ENCODE results near the gene TUBA1A. TPM values are rescaled to one million over a fixed set of nuclear protein-coding genes. Genes with fewer than 3 reads are reported as not detected.

The TUBA1A gene
- total and polyA plus RNA-seq, 2 experiments from 2014 or later, result 189 to 424 TPM

GRCh38 chr12:49174218-49174617, 14.7 kb downstream of the TUBA1A start:
- Mint-ChIP-seq H3K27me3 (ENCODE audit: insufficient read depth, low read depth, poor library complexity) (no peaks in the 10 kb centered on the region), H3K36me3 (ENCODE audit: low read depth) (no peaks in the 10 kb centered on the region)
- TF ChIP-seq JUNB (IDR thresholded peaks at IDR 0.05; ENCODE audit: unreplicated experiment) (no peak), ZNF331 (CRISPR knock-in tag; IDR thresholded peaks at IDR 0.05; ENCODE audit: low read depth) (no peak), EZH2phosphoT487 (IDR thresholded peaks at IDR 0.05; ENCODE audit: unreplicated experiment) (no peak), STAT1 (IDR thresholded peaks at IDR 0.05; ENCODE audit: unreplicated experiment) (no peak), REST (IDR thresholded peaks at IDR 0.05; ENCODE audit: unreplicated experiment) (no peak), CREB1 (CRISPR knock-in tag; IDR thresholded peaks at IDR 0.05; ENCODE audit: low read depth) (no peak)

GRCh38 chr12:49170924-49171323, 18.0 kb downstream of the TUBA1A start:
- H3K4me3 Mint-ChIP-seq, result no peak overlapping the region
- Histone ChIP-seq H3K27ac (ENCODE audit: low read depth) (no peak overlapping the region), H2AFZ (no peak overlapping the region), H3K4me2 (no peak overlapping the region), H3K4me3 (no peak overlapping the region), H3K36me3 (ENCODE audit: insufficient read depth) (no peaks in the 10 kb centered on the region), H4K20me1 (replicated peaks; ENCODE audit: insufficient read depth) (no peaks in the 10 kb centered on the region), H3F3A (replicated peaks; ENCODE audit: low read depth) (no peaks in the 10 kb centered on the region), H3K27me3 (ENCODE audit: insufficient read depth) (no peaks in the 10 kb centered on the region), H3K79me2 (replicated peaks; ENCODE audit: insufficient read depth) (no peaks in the 10 kb centered on the region), H3K9me2 (ENCODE audit: insufficient read depth) (no peaks in the 10 kb centered on the region), H3K4me1 (ENCODE audit: insufficient read depth) (no peaks in the 10 kb centered on the region)
- H3K27ac Mint-ChIP-seq, result no peak overlapping the region
- no peak for DNase-seq (ENCODE audit: low spot score)
- no peaks in the 10 kb centered on the region for H3K36me3 Mint-ChIP-seq (ENCODE audit: low read depth)
- no peaks in the 10 kb centered on the region; the same call in 2 of the 3 replicates for H3K9me3 Mint-ChIP-seq
- peaks cover 2% of the 10 kb centered on the region for H3K27me3 Mint-ChIP-seq (ENCODE audit: insufficient read depth, low read depth, poor library complexity)
- ATAC-seq, result no peak
- no peaks in the 10 kb centered on the region for H3K4me1 Mint-ChIP-seq
- no peak for TF ChIP-seq POLR2AphosphoS5 (IDR thresholded peaks at IDR 0.05; ENCODE audit: low read depth)
- TF ChIP-seq CTCF (conservative IDR thresholded peaks at IDR 0.05; ENCODE audit: low read depth in 2 of 2), result no peak
- no peak for TF ChIP-seq STAT1 (IDR thresholded peaks at IDR 0.05; ENCODE audit: unreplicated experiment)
- TF ChIP-seq EZH2 (IDR thresholded peaks at IDR 0.05; ENCODE audit: low read depth, unreplicated experiment), result no peak
- no peak for TF ChIP-seq ZNF462 (CRISPR knock-in tag; IDR thresholded peaks at IDR 0.05)
- TF ChIP-seq ZNF331 (CRISPR knock-in tag; IDR thresholded peaks at IDR 0.05; ENCODE audit: low read depth), result no peak
- no peak for TF ChIP-seq EZH2phosphoT487 (IDR thresholded peaks at IDR 0.05; ENCODE audit: unreplicated experiment)
- TF ChIP-seq JUNB (IDR thresholded peaks at IDR 0.05; ENCODE audit: unreplicated experiment), result no peak
- TF ChIP-seq ZNF114 (CRISPR knock-in tag; IDR thresholded peaks at IDR 0.05), result no peak

More at GRCh38 chr12:49174218-49174617, 14.7 kb downstream of the TUBA1A start:
- Histone ChIP-seq H3K79me2 (replicated peaks; ENCODE audit: insufficient read depth) (no peaks in the 10 kb centered on the region), H3K36me3 (ENCODE audit: insufficient read depth) (no peaks in the 10 kb centered on the region), H3K9me2 (ENCODE audit: insufficient read depth) (no peaks in the 10 kb centered on the region), H3K4me3 (no peak overlapping the region), H3K27ac (ENCODE audit: low read depth) (no peak overlapping the region), H4K20me1 (replicated peaks; ENCODE audit: insufficient read depth) (no peaks in the 10 kb centered on the region), H3K4me1 (ENCODE audit: insufficient read depth) (no peaks in the 10 kb centered on the region), H2AFZ (no peak overlapping the region), H3F3A (replicated peaks; ENCODE audit: low read depth) (no peaks in the 10 kb centered on the region), H3K4me2 (no peak overlapping the region), H3K27me3 (ENCODE audit: insufficient read depth) (no peaks in the 10 kb centered on the region)
- DNase-seq (ENCODE audit: low spot score) (no peak), ATAC-seq (no peak)
- H3K4me1 Mint-ChIP-seq, result no peaks in the 10 kb centered on the region
- H3K27ac Mint-ChIP-seq, result no peak overlapping the region
- H3K4me3 Mint-ChIP-seq, result no peak overlapping the region
- no peaks in the 10 kb centered on the region; the same call in 2 of the 3 replicates for H3K9me3 Mint-ChIP-seq

All from GM23338 (cell line).